Parathyroid adenoma (tissue), 2 donors: ENCODE data around the gene CCDC24.

Experiments used
- H2AFZ ChIP-seq: fragments of 300-600 bp; sonication (generic); one replicate; pipeline ENCODE4 v1.7.0; 2017; ENCODE audit warnings: antibody characterized with exemption, mild to moderate bottlenecking
- H3K27ac ChIP-seq: fragments of 300-600 bp; sonication (generic); one replicate; pipeline ENCODE4 v1.7.0; 2017
- H3K27me3 ChIP-seq: fragments of 300-600 bp; sonication (generic); one replicate; pipeline ENCODE4 v1.7.0; 2017; ENCODE audit warnings: low read length; ENCODE audit not compliant: control insufficient read depth, insufficient read depth
- H3K36me3 ChIP-seq: fragments of 300-600 bp; sonication (generic); one replicate; pipeline ENCODE4 v1.7.0; 2017; ENCODE audit warnings: low read length; ENCODE audit not compliant: control insufficient read depth, insufficient read depth
- H3K4me1 ChIP-seq: fragments of 300-600 bp; sonication (generic); one replicate; pipeline ENCODE4 v1.7.0; 2017; ENCODE audit warnings: control low read depth
- H3K4me2 ChIP-seq: fragments of 300-600 bp; sonication (generic); one replicate; pipeline ENCODE4 v1.7.0; 2017; ENCODE audit warnings: low read length
- H3K4me3 ChIP-seq: fragments of 300-600 bp; sonication (generic); one replicate; pipeline ENCODE4 v1.7.0; 2017; ENCODE audit warnings: low read depth, low read length
- H3K79me2 ChIP-seq: fragments of 300-600 bp; sonication (generic); one replicate; pipeline ENCODE4 v1.7.0; 2017; ENCODE audit warnings: control low read depth
- H3K9ac ChIP-seq: fragments of 300-600 bp; sonication (generic); one replicate; pipeline ENCODE4 v1.7.0; 2017; ENCODE audit warnings: mild to moderate bottlenecking
- H3K9me3 ChIP-seq: fragments of 300-600 bp; sonication (generic); one replicate; pipeline ENCODE4 v1.7.0; 2017; ENCODE audit warnings: low read length; ENCODE audit not compliant: control insufficient read depth
- CTCF ChIP-seq: fragments of 300-600 bp; sonication (generic); IDR thresholded peaks from one replicate; pipeline ENCODE4 v1.7.0; 2017; ENCODE audit warnings: antibody characterized with exemption, mild to moderate bottlenecking
- donor health status: primary hyperparathyroidism.

CCDC24 gene

GRCh38 chr1:44033756-44034155 is 42.4 kb downstream of the CCDC24 start:
- no peaks in the 10 kb centered on the region for H3K79me2 ChIP-seq
- no peak overlapping the region for H3K27ac ChIP-seq
- no peak overlapping the region for H3K4me2 ChIP-seq
- TF ChIP-seq CTCF: no peak
- no peaks in the 10 kb centered on the region for H3K4me1 ChIP-seq
- no peaks in the 10 kb centered on the region for H3K9me3 ChIP-seq
- H3K27me3 ChIP-seq: no peaks in the 10 kb centered on the region
- H2AFZ ChIP-seq: no peak overlapping the region
- no peak overlapping the region for H3K9ac ChIP-seq
- H3K4me3 ChIP-seq: no peak overlapping the region
- H3K36me3 ChIP-seq: no peaks in the 10 kb centered on the region

GRCh38 chr1:44034423-44034822 is 43.0 kb downstream of the CCDC24 start:
- no peak for TF ChIP-seq CTCF
- no peak overlapping the region for H3K9ac ChIP-seq
- no peaks in the 10 kb centered on the region for H3K27me3 ChIP-seq
- H3K27ac ChIP-seq: no peak overlapping the region
- H3K4me1 ChIP-seq: no peaks in the 10 kb centered on the region
- H3K9me3 ChIP-seq: no peaks in the 10 kb centered on the region
- no peak overlapping the region for H3K4me3 ChIP-seq
- no peaks in the 10 kb centered on the region for H3K36me3 ChIP-seq
- H3K79me2 ChIP-seq: no peaks in the 10 kb centered on the region
- H2AFZ ChIP-seq: no peak overlapping the region
- H3K4me2 ChIP-seq: no peak overlapping the region

GRCh38 chr1:44034976-44035716 is 43.7 kb downstream of the CCDC24 start:
- Histone ChIP-seq H2AFZ (no peak overlapping the region), H3K36me3 (no peaks in the 10 kb centered on the region), H3K79me2 (no peaks in the 10 kb centered on the region), H3K9me3 (no peaks in the 10 kb centered on the region), H3K9ac (no peak overlapping the region), H3K27me3 (no peaks in the 10 kb centered on the region), H3K27ac (no peak overlapping the region), H3K4me1 (no peaks in the 10 kb centered on the region), H3K4me2 (no peak overlapping the region), H3K4me3 (no peak overlapping the region)
- no peak for TF ChIP-seq CTCF

- H3K36me3 ChIP-seq: no peaks in the 10 kb centered on the region
- H3K79me2 ChIP-seq: no peaks in the 10 kb centered on the region
- no peak overlapping the region for H3K4me2 ChIP-seq
- no peak overlapping the region for H2AFZ ChIP-seq
- H3K9me3 ChIP-seq: no peaks in the 10 kb centered on the region
- H3K27ac ChIP-seq: no peak overlapping the region
- H3K9ac ChIP-seq: no peak overlapping the region
- no peaks in the 10 kb centered on the region for H3K27me3 ChIP-seq
- H3K4me3 ChIP-seq: no peak overlapping the region
- no peak for TF ChIP-seq CTCF
- no peaks in the 10 kb centered on the region for H3K4me1 ChIP-seq
These were observed 44.5 kb downstream of the CCDC24 start for GRCh38 chr1:44035726-44036408.
